Measurements from ENCODE around the gene ELP4.

DNA sequence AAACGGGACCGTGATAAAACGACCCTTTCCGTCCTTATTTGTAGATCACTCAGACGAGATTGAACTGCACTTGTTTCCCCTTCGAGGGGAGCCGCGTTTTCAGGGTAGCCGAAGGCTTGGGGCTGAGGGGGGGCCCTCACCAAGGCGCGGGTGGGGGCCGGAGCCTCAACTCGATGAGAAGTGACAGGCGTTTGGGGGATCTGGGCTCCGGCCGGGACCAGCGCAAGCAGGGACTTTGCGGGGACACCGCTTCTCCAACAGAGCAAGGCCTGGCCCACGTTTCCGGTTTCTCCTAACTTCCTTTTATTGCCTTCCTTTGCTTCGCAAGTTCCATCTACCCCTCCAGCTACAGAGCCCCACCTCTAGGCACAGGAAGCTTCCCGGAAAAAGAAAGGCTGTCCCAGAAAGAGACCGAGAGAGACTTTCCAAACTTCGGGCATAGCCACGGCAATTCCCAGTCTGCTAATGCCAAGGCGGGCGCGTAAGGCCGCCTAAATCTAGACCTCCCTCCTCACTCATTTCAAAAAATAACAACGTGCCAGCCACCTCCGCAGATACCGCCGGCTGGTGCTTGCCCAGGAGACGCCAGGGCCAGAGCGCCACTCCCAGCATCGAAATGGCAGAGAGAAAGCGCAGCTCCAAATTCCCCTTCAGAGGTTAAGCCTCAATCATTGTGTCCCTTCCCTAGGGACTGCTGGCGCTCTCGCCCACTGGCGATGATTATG is 294.9 kb downstream of the ELP4 start:
- TF ChIP-seq ZNF785 (tag by site-specific recombination; IDR thresholded peaks at IDR 0.05) (no peak), REST (tag by site-specific recombination; IDR thresholded peaks at IDR 0.05) (no peak), ZNF23 (tag by site-specific recombination; IDR thresholded peaks at IDR 0.05; ENCODE audit: borderline replicate concordance) (no peak), BCL11A (tag by site-specific recombination; IDR thresholded peaks at IDR 0.05; ENCODE audit: low read depth) (no peak), ZNF239 (tag by site-specific recombination; IDR thresholded peaks at IDR 0.05) (no peak), GLIS1 (tag by site-specific recombination; IDR thresholded peaks at IDR 0.05) (no peak), CTCF (tag by site-specific recombination; IDR thresholded peaks at IDR 0.05) (no peak), ZNF501 (tag by site-specific recombination; IDR thresholded peaks at IDR 0.05) (no peak)

Data from HEK293 (cell line).